ENCODE measurements around the gene TMEM151B.
A peak's percentile ranks its signal among the peaks of the same experiment; 100 is the strongest.
"Not testable (repeated sequence)": the region's sequence is repeated elsewhere in the genome, so short reads cannot be mapped to it uniquely, and the experiment has no call there.

The TMEM151B gene

DNA sequence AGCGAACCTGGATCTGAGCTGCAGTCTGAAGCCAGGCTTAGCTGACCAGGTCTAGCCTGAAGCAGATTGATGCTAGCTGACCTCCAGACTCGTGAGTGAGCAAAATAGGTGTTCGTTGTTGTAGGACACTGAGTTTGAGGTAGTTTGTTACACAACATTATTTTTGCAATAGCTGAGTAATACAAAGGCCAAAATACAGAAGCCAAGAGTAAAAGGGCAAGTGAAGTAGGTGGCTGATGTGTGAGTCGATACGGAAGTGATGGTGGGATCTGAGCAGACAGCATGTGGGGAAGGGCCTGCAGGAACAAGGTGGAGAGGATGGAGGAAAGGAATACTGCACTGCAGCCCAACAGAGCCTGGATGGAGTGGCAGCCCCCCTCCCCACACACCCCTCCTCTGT is 63.7 kb downstream of the TMEM151B start:
- no peak for DNase-seq (ENCODE audit: low spot score)

DNA sequence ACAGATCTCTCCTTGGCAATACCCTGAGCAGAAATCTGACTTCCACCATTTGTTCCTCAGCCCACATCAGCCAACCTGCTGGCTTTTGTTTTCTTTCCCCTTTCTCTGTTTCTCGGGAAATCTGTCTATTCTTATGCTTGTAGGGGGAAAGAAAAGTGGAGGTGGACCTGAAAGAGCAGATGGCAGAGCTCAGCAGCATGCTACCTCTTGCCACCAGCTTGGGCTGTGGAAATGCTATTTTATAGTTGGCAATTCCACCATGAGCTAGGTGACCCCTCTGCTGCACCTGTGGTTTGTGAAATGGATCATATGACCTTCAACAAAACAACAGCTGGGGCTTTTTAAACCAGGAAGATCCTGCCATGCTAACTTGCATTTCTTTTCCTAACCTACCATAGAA is 65.4 kb downstream of the TMEM151B start:
- no peak for DNase-seq (ENCODE audit: low spot score)

DNA sequence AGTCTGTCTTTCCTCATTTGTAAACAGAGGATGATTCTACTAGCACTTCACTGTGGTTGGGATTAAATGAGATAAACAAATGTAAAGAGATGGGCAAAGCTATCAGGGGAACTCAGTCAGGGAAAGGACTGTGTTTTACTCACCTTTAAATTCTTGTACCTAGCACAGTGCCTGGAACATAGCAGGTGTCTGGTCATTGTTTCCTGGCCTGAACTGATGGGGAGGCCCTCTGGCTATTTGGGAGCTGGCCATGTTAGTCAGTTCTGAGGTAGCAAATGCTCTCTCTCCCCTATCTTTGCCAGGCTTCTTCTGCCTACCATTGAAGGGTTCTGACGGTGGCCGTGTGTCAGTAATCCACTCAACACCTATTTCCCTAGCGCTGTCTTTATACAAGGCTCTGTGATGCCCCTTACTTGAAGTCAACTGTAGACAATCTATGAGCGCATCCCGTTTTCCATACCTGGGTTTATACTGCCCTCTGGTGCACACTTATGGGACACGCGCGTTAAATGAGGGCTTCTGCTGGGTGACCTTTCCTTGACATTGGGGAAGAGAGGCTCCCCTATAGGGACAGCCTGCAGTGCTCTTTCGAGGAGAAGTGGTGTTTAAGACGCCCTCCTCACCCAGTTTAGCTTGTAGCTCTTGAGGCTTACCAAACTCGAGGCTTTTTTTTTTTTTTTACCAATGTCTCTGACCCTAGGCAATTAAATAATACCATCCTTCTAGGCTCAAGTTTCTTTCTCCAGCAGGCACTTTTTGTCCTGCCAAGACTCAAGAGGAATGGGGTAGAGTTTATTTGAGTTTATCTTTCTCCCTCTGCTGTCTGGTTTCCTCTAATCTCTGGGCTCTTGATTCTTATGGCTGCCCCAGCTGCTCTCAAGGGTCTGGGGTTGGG is 68.2 kb downstream of the TMEM151B start:
- DNase-seq (ENCODE audit: low spot score) = peak; percentile 69

DNA sequence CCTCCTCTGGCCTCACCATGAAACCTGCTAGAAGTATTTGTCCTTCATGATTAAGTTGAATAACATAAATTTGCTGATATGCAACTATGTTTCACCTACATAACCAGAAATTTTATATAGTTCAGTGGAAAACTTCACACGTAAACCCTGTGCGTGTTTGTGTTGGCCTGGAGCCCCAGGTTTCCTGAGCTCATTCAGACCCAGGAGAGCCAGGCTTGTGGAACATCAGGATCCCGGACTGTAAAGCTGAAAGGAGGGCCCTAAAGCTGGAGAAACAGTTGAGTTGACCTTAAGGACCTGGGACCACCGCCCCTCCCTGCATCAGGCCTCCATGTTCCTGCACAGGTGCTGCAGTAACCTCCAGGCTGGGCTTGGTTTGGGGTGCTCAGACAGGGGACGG is 69.1 kb downstream of the TMEM151B start:
- DNase-seq (ENCODE audit: low spot score) = no peak

DNA sequence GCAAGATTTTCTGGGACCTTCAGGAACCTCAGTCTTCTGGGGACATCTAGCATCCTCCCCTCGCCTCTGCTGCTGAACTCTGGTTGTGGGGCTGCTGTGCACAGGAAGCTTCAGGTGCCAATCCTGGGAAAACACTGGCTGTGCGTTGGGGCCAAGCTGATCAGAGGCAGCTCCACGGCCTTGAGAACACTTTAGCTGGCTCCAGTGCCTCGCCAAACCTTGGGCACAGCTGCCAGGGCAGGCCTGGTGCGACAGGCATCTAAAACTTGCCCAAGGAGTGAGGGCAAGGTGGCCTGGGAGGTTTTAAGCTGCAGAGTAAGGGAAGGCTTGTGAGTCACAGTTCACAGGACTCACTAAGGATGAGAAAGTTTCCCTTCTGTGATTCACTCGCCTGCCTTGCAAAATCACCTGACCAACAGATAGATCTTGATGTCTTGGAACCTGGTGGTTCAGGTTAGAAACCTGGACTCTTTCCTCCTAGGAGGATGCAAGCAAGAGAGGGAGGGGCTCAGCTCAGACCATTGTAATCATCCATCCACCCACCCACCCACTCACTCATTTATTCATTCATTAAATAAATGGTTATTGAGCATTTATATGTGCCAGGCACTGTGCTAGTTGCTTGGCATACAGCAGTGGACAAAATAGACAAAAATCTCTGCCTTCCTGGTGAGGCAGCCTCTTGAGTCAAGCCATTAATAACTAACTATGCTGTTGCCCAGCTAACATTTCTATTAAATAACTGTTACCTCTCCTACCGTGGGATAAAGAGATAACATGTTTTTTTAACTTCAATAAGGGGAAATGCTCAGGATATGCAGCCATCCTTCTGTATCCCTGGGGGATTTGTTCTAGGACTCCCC is 69.7 kb downstream of the TMEM151B start:
- DNase-seq (ENCODE audit: low spot score) = no peak

DNA sequence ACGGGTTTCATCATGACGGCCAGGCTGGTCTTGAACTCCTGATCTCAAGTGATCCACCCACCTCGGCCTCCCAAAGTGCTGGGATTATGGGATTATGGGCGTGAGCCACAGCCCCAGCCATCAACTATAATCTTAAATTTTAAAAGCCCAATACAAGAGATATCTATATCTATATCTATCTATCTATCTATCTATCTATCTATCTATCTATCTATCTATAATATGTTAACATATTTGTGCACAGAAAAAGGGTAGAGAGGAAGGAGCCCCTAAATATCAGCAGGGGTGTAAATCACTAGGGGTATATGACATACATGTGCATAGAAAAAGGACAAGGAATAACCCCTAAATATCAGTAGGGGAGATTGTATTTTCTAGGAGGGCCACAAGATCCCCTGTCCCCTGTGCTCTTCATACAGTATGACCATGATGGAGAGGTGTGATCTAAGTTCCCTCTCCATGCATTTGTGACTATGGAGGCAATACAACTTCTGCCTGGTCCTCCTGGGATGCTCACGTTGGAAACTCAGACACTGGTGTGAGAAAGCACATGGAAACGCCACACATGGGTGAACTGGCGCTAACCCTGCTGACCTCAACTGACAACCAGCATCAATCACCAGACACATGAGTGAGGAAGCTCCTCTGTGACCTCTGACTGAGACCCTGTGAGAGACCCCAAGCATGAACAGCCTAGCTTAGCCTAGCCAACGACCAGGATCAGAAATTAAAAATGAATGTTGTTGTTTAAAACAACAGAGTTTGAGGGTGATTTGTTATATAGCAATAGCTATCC is 71.0 kb downstream of the TMEM151B start:
- DNase-seq (ENCODE audit: low spot score) = no peak

DNA sequence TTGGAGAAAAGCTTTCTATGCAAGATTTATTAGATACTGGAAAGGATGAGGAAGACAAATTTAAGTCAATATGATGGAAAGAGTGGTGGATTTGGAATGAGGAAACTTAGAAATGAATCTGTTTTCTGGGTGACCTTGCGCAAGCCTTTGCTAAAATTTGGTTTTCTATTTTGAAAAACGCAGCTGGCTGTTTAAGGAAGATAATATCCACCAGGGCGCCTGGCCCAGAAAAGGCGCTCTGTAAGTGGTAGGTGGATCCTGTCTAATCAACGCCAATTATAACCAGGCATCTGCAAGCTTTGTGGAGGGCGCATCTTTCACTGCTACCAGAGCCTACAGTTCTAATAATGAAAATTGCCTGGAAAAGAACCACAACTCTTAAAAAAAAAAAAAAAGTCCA is 71.8 kb downstream of the TMEM151B start:
- DNase-seq (ENCODE audit: low spot score) = no peak

DNA sequence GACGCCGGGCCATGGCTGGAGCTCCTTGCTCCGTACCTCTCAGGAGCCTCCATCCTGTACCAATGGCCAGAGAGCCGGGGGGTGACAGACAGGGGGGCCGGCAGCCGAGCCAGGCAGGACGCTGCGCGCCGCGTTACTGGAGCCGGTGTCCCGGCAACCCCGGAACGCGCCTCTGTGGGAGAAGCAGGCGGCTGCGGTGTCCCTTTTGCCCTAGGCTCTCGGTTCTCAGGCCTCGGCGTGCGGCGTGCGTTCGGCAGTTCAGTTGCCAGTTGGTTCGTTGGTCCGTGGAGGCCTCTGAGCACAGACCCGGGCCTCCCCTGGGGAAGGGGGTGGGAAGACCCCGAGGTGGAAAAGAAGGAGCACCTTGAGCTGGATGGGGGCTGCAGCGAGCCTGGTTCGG is 72.2 kb downstream of the TMEM151B start, which contains the start of gene SPATS1:
Gene SPATS1, plus strand, starts transcription at position 162 of the 400 bp plus-strand sequence. CDS start 446 bp downstream, outside the sequence.
- DNase-seq (ENCODE audit: low spot score) = no peak

DNA sequence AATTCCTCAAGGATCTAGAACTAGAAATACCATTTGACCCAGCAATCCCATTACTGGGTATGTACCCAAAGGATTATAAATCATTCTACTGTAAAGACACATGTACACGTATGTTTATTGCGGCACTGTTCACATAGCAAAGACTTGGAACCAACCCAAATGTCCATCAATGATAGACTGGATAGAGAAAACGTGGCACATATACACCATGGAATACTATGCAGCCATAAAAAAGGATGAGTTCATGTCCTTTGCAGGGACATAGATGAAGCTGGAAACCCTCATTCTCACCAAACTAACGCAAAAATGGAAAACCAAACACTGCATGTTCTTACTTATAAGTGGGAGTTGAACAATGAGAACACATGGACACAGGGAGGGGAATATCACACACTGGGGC is 76.6 kb downstream of the TMEM151B start:
- DNase-seq (ENCODE audit: low spot score) = not testable (repeated sequence)

DNA sequence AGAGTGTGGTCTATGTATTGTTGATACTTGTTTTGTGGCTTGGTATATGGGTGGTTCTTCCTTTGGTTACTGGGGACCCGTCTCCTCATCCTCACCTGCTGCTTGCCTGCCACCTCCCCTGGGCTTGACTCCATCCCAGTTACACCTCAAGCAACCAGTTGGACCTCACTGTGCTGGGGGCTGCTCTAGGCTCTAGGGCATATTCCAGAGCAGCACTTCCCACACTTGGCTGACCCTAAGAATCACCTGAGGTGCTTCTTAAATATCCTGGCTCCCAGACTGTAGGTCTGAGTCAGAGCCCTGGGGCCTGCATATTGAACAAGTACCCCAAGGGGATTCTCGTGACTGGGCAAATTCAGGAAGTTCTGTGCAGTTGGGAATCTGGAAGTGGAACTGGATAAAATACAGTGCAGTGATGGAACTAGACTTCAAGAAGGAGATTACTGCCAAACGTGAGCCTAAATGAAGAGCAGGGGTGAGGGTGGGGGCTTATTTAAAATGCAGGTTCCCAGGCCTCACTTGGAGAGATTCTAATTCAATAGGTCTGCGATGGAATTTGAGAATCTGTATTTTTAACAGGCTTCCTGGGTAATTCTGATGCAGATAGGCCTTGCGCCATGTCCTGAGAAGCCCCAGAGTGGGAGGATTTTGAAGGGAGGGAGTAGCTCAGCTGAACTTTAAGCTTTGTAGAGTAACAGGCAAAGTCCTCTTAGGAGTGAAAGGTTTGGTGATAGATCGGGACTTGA is 79.8 kb downstream of the TMEM151B start:
- DNase-seq (ENCODE audit: low spot score) = no peak

DNA sequence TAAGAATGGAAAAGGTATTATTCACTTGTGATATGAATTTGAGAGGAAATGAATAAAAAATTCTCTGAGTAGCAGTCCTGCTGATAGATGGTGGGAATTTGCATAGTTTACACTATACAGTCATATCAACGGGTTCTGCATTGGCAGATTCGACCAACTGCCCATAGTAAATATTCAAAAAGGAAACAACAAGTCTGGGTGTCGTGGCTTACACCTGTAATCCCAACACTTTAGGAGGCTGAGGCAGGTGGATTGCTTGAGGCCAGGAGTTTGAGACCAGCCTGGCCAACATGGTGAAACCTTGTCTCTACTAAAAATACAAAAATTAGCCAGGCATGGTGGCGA is 80.4 kb downstream of the TMEM151B start:
- not testable (repeated sequence) for DNase-seq (ENCODE audit: low spot score)

DNA sequence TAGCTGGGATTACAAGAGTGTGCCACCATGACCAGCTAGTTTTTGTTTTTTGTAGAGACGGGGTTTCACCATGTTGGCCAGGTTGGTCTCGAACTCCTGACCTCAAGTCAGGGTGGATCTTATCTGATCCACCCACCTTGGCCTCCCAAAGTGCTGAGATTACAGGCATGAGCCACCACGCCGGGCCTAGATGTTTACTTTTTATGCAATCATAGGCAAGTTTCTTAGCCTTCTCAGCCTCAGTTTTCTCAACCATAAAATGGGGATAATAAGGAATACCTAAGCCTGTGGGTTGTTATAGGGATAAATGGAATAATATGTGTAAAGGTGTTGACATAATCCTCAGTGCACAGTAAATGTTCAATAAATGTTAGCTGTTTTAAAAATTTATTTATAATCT is 82.0 kb downstream of the TMEM151B start:
- DNase-seq (ENCODE audit: low spot score) = no peak

DNA sequence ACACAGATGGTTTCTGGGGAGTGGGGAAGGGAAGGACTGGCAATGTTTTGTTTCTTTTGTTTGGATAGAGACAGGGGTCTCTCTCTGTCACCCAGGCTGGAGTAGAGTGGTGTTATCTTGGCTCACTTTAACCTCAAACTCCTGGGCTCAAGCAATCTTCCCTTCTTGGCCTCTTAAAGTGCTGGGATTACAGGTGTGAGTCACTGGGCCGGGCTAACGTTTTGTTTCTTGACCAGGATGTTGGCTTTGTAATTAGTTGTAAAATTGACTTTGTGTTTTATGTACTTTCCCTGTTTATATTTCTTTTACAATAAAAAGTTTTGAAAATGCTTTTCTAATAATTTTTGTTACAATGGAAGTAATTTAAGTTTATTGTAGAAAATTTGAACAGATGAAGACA is 83.1 kb downstream of the TMEM151B start:
- DNase-seq (ENCODE audit: low spot score) = peak; percentile 4

DNA sequence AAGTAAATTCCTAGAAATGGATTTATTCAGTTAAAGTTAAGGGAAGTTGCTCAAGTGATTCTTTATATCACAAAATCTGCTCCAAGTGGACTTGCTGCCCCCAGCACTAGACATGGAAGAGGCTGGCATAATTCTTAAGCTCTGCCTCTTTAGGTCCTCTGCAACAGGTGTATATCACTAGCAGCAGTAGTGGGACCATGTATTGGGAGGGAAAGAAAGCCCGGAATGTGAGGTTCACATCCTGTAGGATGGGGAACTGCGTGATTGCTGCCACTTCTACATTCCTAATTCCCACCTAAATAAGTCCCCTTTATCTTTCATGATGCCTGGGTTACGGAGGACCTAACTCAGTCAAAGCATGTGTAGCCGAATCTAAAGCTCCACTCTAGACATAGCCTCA is 85.4 kb downstream of the TMEM151B start:
- no peak for DNase-seq (ENCODE audit: low spot score)

DNA sequence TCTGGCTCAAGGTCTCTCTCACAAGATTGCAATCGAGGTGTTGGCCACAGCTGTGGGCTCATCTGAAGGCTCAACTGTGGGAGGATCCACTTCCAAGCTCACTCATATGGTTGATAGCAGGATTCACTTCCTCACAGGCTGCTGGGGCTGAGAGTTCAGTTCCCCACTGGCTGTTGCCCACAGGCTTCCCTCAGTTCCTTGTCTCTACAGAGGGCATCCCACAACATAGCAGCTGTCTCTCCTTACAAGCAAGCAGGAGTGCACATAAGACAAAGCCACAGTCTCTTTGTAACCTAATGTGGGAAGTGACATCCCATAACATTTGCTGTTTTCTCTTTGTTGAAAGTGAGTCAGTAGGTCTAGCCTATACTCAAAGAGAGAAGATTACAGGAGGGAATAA is 86.2 kb downstream of the TMEM151B start:
- DNase-seq (ENCODE audit: low spot score) = no peak
